ENCODE data around the gene MOB1B.

GRCh38 chr4:70940134-70940533, 38.0 kb downstream of the MOB1B start:
- TF ChIP-seq, protein P1, sequence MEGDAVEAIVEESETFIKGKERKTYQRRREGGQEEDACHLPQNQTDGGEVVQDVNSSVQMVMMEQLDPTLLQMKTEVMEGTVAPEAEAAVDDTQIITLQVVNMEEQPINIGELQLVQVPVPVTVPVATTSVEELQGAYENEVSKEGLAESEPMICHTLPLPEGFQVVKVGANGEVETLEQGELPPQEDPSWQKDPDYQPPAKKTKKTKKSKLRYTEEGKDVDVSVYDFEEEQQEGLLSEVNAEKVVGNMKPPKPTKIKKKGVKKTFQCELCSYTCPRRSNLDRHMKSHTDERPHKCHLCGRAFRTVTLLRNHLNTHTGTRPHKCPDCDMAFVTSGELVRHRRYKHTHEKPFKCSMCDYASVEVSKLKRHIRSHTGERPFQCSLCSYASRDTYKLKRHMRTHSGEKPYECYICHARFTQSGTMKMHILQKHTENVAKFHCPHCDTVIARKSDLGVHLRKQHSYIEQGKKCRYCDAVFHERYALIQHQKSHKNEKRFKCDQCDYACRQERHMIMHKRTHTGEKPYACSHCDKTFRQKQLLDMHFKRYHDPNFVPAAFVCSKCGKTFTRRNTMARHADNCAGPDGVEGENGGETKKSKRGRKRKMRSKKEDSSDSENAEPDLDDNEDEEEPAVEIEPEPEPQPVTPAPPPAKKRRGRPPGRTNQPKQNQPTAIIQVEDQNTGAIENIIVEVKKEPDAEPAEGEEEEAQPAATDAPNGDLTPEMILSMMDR (IDR thresholded peaks at IDR 0.05): no peak
- TF ChIP-seq POLR2A (IDR thresholded peaks at IDR 0.05): no peak
